ENCODE measurements around the gene LUC7L. TPM values are rescaled to one million over a fixed set of nuclear protein-coding genes. Genes with fewer than 3 reads are reported as not detected.

LUC7L gene
- total RNA-seq (2022): 74.6 and 79.3 TPM in 2 replicates
- percentile 89 among the genes with signal in this experiment for Bru-seq, nascent RNA
- BruChase-seq, experiment 1, labeled RNA remaining after a 6-hour chase: percentile 89 among the genes with signal in this experiment
- BruChase-seq, experiment 2, labeled RNA remaining after a 2-hour chase: percentile 89 among the genes with signal in this experiment
- long read RNA-seq, transcript LUC7L-201 (10 exons, 1,456 nt): major isoform, 9 of 40 reads
- long read RNA-seq, partial matches to known transcripts: 10 of 40 reads
- long read RNA-seq, other reads (novel, unspliced or antisense): 11 of 40 reads

GRCh38 chr16:228852-229730, at the start of gene LUC7L:
LUC7L (minus strand) TSS chr16:229449; CDS start chr16:229339, 110 bp downstream.
- Mint-ChIP-seq H3K27me3 (ENCODE audit: unreplicated experiment) (no peaks in the 10 kb centered on the region), H3K9me3 (ENCODE audit: low read depth, unreplicated experiment) (no peaks in the 10 kb centered on the region), H3K4me3 (ENCODE audit: low read depth, unreplicated experiment) (peak within 1 kb of the TSS; percentile 94), H3K36me3 (ENCODE audit: insufficient read depth, unreplicated experiment) (peaks cover 58% of the 10 kb centered on the region), H3K27ac (ENCODE audit: unreplicated experiment) (peak within 1 kb of the TSS; percentile 87), H3K4me1 (ENCODE audit: low read depth, unreplicated experiment) (peaks cover 10% of the 10 kb centered on the region)
- CTCF ChIA-PET: interaction anchor here (0.6 to 2.1 kb wide), 7 partner anchors 11 to 269 kb away, joined by 3 to 14 read pairs (median 5); partner anchors contain the start of gene AXIN1
- no peak for TF ChIP-seq CTCF (IDR thresholded peaks at IDR 0.05; ENCODE audit: unreplicated experiment)
- BruUV-seq (replicated peaks): TSS peak; percentile 94
- intact Hi-C loops (cut with micrococcal nuclease; ENCODE audit: unreplicated experiment): no loop called here
- DNase-seq: peak; percentile 93

- H3K36me3 Mint-ChIP-seq (ENCODE audit: insufficient read depth, unreplicated experiment): peaks cover 4% of the 10 kb centered on the region
- H3K27me3 Mint-ChIP-seq (ENCODE audit: unreplicated experiment): peaks cover 41% of the 10 kb centered on the region
- H3K4me3 Mint-ChIP-seq (ENCODE audit: low read depth, unreplicated experiment): no peak overlapping the region
- peak; percentile 65 for DNase-seq
- BruUV-seq (replicated peaks): no TSS peak
- no peak overlapping the region for H3K27ac Mint-ChIP-seq (ENCODE audit: unreplicated experiment)
- no peaks in the 10 kb centered on the region for H3K9me3 Mint-ChIP-seq (ENCODE audit: low read depth, unreplicated experiment)
- intact Hi-C loops (cut with micrococcal nuclease; ENCODE audit: unreplicated experiment): no loop called here
- CTCF ChIA-PET: interaction anchor here (1.0 kb wide), 2 partner anchors 15 to 74 kb away, joined by 3 read pairs; no protein-coding TSS in a partner anchor
- peaks cover 9% of the 10 kb centered on the region for H3K4me1 Mint-ChIP-seq (ENCODE audit: low read depth, unreplicated experiment)
- TF ChIP-seq CTCF (IDR thresholded peaks at IDR 0.05; ENCODE audit: unreplicated experiment): no peak
Observed at GRCh38 chr16:278863-279366, 49.7 kb upstream of the LUC7L start.

- peaks cover 41% of the 10 kb centered on the region for H3K27me3 Mint-ChIP-seq (ENCODE audit: unreplicated experiment)
- H3K4me1 Mint-ChIP-seq (ENCODE audit: low read depth, unreplicated experiment): peaks cover 9% of the 10 kb centered on the region
- intact Hi-C loops (cut with micrococcal nuclease; ENCODE audit: unreplicated experiment): no loop called here
- no peak for TF ChIP-seq CTCF (IDR thresholded peaks at IDR 0.05; ENCODE audit: unreplicated experiment)
- CTCF ChIA-PET: no interaction called here
- peaks cover 4% of the 10 kb centered on the region for H3K36me3 Mint-ChIP-seq (ENCODE audit: insufficient read depth, unreplicated experiment)
- no peaks in the 10 kb centered on the region for H3K9me3 Mint-ChIP-seq (ENCODE audit: low read depth, unreplicated experiment)
- H3K4me3 Mint-ChIP-seq (ENCODE audit: low read depth, unreplicated experiment): peak overlapping the region; percentile 50
- DNase-seq: no peak
- BruUV-seq (replicated peaks): no TSS peak
- no peak overlapping the region for H3K27ac Mint-ChIP-seq (ENCODE audit: unreplicated experiment)
Observed at GRCh38 chr16:276426-277077, 47.3 kb upstream of the LUC7L start.

- peaks cover 9% of the 10 kb centered on the region for H3K4me1 Mint-ChIP-seq (ENCODE audit: low read depth, unreplicated experiment)
- H3K27me3 Mint-ChIP-seq (ENCODE audit: unreplicated experiment): peaks cover 35% of the 10 kb centered on the region
- H3K9me3 Mint-ChIP-seq (ENCODE audit: low read depth, unreplicated experiment): no peaks in the 10 kb centered on the region
- H3K4me3 Mint-ChIP-seq (ENCODE audit: low read depth, unreplicated experiment): peak within 1 kb of the TSS; percentile 58
- CTCF ChIA-PET: interaction anchor here (0.6 kb wide), 1 partner anchor 11 kb away, joined by 3 read pairs; no protein-coding TSS in a partner anchor
- H3K36me3 Mint-ChIP-seq (ENCODE audit: insufficient read depth, unreplicated experiment): peaks cover 4% of the 10 kb centered on the region
- no peak within 1 kb of the TSS for H3K27ac Mint-ChIP-seq (ENCODE audit: unreplicated experiment)
- intact Hi-C loops (cut with micrococcal nuclease; ENCODE audit: unreplicated experiment): no loop called here
- no peak for TF ChIP-seq CTCF (IDR thresholded peaks at IDR 0.05; ENCODE audit: unreplicated experiment)
- no peak for DNase-seq
- BruUV-seq (replicated peaks): no TSS peak
Observed at GRCh38 chr16:275786-276232, 46.6 kb upstream of the LUC7L start, which contains the start of gene RGS11. RGS11 (minus strand) TSS chr16:275944; CDS start chr16:275911, 33 bp downstream.

Measured in Calu3 (cell line).